Embryonic facial prominence (tissue), 1 donor: Measurements from ENCODE around the gene IREB2.

ENCODE experiments used
- DNase-seq: peaks from one replicate; pipeline ENCODE4 v3.0.0-alpha.2; 2016; ENCODE audit errors: extremely low spot score

IREB2 gene

GRCh38 chr15:78405336-78405924, 32.6 kb upstream of the IREB2 start:
- DNase-seq: no peak

- DNase-seq: no peak
These were observed 31.9 kb upstream of the IREB2 start for GRCh38 chr15:78406016-78406585.

GRCh38 chr15:78407608-78408354, 30.2 kb upstream of the IREB2 start:
- no peak for DNase-seq

GRCh38 chr15:78408355-78408640, 29.7 kb upstream of the IREB2 start:
- DNase-seq: no peak

DNA sequence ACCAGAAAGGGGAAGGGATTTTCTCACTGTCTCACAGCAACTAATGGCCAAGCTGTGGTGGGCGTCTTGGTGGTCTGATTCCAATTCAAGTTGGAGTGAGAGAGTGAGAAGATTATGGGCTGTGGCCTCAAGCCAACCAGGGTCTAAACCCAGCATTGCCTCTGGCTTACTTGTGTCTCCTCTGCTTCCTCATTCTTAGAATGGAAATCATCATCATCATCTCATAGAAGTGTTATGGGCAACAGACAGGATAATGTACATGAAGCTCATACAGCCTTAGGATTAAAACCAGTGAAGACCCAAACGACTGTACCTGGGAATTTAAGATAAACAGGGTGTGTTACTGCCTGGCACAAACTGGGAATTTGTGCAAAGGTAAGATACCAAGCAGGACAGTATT, 29.1 kb upstream of the IREB2 start:
- no peak for DNase-seq

- no peak for DNase-seq
These were observed 27.0 kb upstream of the IREB2 start for GRCh38 chr15:78411061-78411460.

DNA sequence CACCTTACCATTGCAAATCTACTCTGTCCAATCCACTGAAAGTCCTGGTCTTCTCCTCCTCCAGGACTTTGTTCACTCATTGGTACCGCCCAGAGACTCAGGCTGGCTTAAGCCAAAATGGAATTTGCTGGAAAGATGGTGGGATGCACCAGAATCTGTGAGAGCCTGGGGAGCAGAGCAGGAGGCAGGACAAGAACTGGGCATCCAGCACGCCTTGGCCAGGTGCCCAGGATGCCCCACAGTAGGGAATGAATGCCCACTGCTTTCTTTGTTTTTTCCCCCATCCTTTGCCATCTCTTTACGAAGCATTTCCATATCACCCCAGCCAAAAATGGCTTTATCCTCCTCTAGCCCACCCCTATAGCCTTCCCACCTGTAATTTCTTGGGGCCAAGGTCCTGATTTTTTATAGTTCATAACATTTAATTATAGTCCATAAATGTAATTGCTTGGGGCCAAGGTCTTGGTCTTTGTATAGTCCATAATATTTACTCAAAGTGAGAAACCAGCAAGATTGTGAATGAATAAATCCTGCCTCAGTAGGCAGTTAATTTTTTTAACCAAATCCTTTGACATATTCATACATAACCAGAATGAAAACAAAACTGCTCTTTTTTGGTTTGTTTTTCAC, 23.3 kb upstream of the IREB2 start:
- no peak for DNase-seq

DNA sequence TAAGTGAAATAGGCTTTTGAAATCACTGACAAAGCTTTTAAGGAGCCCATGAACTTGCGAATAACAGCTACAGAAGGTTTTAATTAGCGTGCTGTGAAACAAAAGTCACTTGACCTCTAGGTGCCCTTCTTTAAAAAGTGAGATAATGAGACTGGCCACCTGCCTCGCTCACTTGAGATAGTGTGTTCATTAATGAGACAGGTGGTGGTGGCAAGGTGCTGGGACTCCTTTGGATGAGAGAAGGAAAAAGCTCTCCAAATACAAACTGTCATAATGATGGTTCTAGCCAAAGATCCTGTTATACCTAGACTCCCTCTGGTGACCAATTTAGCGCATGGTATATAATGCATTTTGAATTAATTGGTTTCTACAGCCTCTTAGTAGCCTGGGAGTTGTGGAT, 22.7 kb upstream of the IREB2 start:
- no peak for DNase-seq

DNA sequence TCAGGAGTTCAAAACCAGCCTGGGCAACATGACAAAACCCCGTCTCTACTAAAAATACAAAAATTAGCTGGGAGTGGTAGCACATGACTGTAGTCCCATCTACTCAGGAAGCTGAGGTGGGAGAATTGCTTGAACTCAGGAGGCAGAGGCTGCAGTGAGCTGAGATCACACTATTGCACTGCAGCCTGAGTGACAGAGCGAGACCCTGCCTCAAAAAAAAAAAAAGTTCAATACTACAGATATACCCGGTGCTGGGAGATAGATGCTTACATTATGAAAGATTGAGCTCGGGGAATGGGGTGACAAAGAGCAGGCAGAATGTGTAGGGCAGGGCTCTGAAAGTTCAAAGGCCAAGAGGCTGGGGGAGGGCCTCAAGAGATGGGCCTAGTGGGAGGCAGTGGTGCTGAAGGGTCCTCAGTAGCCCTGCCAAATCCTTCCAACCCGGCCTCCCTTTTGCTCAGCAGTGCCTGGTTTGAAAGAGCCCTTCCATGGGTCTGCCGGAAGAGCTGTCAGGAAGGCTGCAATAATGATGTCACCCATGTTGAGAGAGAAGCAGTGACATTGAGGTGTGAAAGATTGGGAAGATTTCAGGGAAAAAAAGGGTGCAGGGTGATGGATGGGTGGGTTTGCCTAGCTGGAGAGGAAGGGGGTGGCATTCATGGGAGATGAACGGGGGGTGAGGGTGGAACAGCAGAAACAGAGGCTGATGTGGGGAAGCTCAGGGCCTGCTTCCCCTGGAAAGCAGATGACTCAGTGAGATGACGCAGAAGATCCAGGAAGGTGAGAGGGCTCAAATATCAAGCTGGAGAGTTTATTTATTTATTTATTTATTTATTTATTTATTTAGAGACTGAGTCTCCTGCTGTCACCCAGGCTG, 20.0 kb upstream of the IREB2 start:
- DNase-seq: no peak

- no peak for DNase-seq
These were observed 19.3 kb upstream of the IREB2 start for GRCh38 chr15:78418686-78419085.

- no peak for DNase-seq
These were observed 18.6 kb upstream of the IREB2 start for GRCh38 chr15:78419367-78419766.

DNA sequence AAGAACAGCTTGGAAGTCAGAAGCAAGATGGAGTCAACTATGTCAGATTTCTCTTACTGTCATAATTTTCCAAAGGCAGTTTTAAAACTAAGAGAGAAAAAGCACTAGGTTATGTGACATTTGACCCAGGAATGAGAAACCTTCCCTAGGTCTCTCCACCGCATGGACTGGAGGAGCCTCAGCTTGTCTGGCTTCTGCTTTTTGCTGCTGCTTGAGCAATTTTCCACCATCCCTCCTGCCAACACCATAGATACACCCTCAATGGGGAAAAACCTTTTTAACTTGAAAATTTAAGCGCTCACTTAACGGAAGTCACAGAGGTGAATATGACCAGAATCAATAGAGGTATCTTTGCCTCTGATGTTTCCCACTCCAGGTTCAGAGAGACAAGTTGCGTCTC, 17.8 kb upstream of the IREB2 start:
- no peak for DNase-seq

DNA sequence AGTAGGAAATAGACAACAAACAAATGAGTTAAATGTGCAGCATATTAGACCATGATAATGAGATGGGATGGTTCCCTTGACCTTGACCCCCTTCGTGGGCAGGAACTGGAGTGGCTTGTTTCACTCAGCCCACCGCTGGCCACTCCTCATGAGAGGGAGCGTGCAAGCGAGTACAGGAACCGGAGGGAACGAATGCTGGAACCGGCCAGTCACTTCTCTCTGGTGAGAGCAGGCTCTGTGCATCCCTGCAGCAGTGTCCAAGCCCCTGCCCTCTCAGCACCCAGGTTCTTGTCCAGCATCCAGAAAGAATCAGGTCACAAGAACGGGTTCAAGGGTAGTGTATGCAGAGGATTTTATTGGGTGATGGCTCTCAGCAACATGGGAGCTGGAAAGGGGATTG, 17.2 kb upstream of the IREB2 start:
- DNase-seq: no peak

GRCh38 chr15:78421238-78421965, 16.6 kb upstream of the IREB2 start:
- DNase-seq: peak; percentile 53

- no peak for DNase-seq
These were observed 15.3 kb upstream of the IREB2 start for GRCh38 chr15:78422571-78423340.

DNA sequence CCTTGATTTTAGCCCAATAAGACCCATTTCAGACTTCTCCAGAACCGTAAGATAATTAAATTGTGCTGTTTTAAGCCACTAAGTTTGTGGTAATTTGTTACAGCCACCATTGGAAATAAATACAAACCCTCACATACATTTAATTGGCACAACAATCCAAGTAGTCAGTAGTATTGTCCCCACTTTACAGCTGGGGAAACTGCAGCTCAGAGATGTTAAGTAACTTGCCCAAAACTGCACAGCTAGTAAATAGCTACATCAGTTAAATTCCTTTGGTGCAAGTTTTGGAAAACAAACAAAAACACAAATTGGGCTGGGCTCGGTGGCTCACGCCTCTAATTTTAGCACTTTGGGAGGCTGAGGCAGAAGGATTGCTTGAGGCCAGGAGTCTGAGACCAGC, 13.3 kb upstream of the IREB2 start:
- no peak for DNase-seq

DNA sequence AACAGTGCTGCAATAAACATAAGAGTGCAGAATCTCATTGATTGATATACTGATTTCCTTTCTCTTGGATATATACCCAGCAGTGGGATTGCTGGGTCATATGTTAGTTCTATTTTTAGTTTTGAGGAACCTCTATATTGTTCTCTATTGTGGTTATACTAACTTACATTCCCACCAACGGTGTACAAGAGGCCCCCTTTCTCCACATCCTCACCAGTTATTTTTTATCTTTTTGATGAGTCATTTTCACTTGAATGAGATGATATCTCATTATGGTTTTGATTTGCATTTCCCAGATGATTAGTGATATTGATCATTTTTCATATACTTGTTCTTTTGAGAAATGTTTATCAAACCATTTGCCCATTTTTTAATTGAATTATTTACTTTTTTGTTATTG, 12.4 kb upstream of the IREB2 start:
- no peak for DNase-seq

- DNase-seq: no peak
These were observed 11.7 kb upstream of the IREB2 start for GRCh38 chr15:78426300-78426699.

GRCh38 chr15:78427953-78428352, 10.1 kb upstream of the IREB2 start:
- no peak for DNase-seq

GRCh38 chr15:78429477-78429876, 8.5 kb upstream of the IREB2 start:
- no peak for DNase-seq

- DNase-seq: no peak
These were observed 6.1 kb upstream of the IREB2 start for GRCh38 chr15:78431955-78432354.
